GM18505 (cell line): ENCODE results near the gene NME4.

Source experiments
- ATAC-seq: cut with Tn5 transposase; IDR thresholded peaks from one replicate; pipeline ENCODE4 v1.9.1; 2021; ENCODE audit not compliant: unreplicated experiment
- POLR2A ChIP-seq: IDR thresholded peaks from 4 replicates; pipeline ENCODE4 v1.6.1; 2011; ENCODE audit warnings: borderline replicate concordance; ENCODE audit not compliant: insufficient read depth, insufficient read length; ENCODE audit errors: extremely low read depth

NME4 gene

DNA sequence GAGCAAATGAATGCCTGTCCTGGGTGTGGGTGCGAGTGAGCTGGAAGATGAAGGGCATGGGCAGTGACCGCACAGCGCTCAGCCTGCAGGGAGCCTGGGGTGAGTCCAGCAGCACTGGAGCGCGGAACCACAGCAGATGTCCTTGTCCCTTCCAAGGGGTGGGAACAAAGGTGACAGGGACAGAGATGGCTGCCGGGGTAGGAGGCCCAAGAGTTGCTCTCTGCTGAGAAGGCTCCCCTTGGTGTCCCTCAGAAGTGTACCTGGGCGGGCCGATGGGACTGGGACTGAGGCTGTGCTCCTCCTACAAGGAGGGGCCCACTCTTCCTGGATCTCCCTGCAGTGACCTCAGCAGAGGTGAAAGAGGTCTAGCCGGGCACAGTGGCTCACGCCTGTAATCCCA lies 7.6 kb upstream of the NME4 start:
- TF ChIP-seq POLR2A, result no peak
- no peak for ATAC-seq

DNA sequence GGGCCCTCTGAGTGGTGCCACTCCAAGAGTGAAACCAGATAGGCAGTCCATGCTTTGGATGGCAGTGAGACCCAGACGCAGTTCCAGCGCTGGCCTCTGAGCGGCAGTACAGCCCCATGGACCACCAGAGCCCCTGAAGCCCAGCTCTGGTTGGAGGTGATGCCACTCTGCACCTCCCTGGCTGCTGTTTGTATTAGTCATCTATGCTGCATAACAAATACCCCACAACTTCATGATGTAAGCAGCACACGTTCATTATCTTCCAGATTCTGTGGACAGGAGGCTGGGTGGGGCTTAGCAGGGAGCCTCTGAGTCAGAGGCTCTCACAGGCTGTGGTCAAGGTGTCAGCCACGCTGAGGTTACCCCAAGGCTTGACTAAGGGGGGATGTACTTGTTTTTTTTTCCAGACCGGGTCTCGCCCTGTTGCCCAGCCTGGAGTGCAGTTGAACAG lies 5.1 kb upstream of the NME4 start:
- no peak for TF ChIP-seq POLR2A
- no peak for ATAC-seq

DNA sequence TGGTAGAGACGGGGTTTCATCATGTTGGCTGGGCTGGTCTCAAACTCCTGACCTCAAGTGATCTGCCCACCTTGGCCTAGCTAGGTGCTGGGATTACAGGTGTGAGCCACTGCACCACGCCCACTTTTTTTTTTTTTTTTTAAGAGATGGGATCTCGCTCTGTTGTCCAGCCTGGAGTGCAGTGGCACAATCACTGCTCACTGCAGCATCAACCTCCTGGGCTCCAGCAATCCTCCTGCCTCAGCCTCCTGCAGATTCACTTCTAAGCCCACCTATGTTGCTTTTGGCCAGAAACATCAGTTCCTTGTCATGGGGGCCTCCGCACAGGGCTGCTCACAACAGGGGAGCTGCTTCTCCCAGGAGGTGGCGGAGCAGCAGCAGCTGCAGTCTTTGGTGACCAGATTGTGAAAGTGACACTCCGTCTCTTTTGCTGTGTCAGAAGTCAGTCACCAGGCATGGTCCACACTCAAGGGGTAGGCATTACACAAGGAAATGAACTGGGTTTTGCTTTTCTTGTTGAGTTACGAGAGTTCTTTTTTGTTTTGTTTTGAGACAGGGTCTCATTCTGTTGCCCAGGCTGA lies 4.5 kb upstream of the NME4 start:
- ATAC-seq, result no peak
- TF ChIP-seq POLR2A, result no peak

DNA sequence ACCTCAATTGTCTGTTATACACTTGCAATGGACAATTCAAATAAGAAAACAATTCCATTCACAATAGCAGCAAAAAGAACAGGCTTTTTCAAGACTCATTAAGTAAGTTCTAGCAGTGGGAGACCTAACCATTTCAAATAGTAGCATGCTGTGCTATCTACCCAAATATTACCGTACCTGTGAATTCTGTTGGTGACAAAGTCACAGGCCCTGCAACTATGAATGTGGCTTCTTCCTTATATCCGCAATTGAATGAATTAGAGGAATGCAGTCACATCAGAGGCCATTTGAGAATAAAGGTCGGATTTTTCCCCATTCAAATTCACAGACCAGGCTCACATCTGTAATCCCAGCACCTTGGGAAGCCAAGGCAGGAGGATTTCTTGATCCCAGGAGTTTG lies 800 bp upstream of the NME4 start:
- no peak for TF ChIP-seq POLR2A
- ATAC-seq, result no peak

DNA sequence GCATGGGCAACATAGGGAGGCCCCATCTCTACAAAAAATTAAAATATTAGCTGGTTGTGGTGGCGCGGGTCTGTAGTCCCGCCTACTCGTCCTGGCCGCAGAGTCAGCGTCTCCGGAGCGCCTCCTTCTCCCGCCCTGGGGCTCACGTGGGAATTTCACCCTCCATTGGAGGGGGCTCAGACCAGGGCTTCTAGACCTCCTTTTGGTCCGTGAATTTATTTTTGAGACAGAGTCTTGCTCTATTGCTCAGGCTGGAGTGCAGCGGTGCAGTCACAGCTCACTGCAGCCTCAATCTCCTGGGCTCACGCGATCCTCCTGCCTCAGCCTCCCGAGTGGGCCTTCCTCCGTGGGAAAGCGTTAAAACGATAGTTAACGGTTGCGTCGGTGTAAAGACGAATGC lies 394 bp upstream of the NME4 start:
- no peak for TF ChIP-seq POLR2A
- no peak for ATAC-seq

DNA sequence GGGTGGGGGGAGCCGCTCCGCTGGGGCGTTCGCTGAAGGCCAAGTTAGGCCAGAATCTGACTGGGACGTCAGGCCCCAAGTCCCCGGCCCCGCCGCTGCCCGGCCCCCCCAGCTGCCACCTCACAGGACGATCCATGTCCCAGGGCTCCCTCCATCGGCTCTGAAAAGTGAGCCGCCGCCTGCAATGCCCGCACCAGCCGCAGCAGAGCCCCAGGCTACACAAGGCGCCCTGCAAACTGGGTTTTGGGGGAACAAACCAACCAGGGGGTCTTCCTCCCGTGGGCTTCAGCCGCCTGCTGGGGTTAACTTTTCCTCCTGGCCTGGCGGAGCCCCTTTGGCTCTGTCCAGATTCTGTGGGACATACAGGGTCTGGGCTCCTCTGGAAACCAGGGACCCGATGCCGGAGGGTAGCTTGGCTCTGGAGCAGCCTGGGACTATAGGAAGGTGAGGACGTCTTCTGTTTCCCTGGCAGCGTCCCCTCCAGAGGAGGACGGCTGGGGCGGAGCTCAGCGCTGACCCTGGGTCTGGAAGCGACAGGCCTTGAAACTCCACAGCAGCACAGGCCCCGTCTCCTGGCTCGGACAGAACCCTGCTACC lies 835 bp downstream of the NME4 start:
- TF ChIP-seq POLR2A, result no peak
- ATAC-seq, result no peak

DNA sequence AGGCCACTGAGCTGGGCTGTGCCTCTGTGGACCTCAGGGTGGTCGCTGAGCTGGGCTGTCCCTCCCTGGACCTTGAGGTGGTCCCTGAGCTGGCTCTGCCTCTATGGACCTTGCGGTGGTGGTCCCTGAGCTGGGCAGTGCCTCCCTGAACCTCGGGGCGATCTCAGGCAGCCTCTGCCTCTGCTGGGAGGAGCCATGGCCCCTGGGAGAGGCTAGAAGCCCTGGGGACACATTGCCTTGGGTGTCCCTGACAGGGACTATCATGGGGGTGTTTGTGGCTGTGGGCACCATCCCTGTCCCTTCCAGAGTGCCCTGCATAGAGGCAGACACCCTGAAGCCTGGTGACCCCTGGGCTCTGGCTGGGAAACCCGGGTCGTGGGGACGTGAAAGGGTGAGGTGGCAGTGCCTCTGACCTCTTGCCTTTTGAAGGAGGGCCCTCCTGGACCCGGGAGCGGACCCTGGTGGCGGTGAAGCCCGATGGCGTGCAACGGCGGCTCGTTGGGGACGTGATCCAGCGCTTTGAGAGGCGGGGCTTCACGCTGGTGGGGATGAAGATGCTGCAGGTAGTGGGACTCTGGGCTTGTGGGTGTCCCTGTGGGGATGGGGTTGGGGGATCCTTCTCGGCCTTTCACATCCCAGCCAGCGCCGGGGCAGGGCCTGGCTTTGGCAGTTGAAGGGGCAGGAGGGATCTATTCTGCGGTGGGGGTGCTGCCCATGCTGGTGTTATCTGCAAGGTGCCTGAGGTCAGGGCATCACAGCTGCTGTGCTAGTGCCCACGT lies 1.8 kb downstream of the NME4 start:
- no peak for ATAC-seq
- no peak for TF ChIP-seq POLR2A

DNA sequence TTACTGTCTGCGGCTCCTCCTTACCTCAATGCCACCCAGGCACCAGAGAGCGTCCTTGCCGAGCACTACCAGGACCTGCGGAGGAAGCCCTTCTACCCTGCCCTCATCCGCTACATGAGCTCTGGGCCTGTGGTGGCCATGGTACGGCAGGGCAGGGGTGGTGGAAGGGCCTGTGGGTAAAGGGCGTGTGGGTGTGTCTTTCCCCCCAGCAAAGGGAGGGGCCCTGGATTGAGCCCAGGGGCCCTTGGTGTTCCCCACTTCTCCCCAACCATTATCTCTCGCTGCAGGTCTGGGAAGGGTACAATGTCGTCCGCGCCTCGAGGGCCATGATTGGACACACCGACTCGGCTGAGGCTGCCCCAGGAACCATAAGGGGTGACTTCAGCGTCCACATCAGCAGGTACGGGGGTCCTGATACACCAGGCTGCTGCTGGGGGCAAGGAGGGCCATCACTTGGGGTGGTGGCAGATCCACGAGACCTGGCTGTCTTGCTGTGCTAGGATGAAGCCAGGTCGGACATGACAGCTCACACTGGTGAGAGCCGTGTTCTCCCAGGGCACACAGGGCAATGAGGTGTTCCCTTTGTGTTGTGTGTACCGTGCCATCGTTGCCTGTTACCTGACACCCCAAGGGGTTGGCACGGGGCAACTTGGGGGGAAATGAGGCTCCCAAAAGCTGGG lies 2.5 kb downstream of the NME4 start:
- no peak for TF ChIP-seq POLR2A
- no peak for ATAC-seq

DNA sequence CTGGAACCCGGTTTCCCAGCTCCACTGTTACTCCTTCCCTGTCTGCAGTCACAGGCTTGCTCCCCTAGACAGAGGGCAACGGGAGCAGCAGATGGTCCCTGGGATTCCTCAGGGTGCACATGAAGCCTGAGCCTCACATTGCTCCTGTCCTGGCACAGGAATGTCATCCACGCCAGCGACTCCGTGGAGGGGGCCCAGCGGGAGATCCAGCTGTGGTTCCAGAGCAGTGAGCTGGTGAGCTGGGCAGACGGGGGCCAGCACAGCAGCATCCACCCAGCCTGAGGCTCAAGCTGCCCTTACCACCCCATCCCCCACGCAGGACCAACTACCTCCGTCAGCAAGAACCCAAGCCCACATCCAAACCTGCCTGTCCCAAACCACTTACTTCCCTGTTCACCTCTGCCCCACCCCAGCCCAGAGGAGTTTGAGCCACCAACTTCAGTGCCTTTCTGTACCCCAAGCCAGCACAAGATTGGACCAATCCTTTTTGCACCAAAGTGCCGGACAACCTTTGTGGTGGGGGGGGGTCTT lies 3.1 kb downstream of the NME4 start:
- TF ChIP-seq POLR2A, result no peak
- no peak for ATAC-seq

DNA sequence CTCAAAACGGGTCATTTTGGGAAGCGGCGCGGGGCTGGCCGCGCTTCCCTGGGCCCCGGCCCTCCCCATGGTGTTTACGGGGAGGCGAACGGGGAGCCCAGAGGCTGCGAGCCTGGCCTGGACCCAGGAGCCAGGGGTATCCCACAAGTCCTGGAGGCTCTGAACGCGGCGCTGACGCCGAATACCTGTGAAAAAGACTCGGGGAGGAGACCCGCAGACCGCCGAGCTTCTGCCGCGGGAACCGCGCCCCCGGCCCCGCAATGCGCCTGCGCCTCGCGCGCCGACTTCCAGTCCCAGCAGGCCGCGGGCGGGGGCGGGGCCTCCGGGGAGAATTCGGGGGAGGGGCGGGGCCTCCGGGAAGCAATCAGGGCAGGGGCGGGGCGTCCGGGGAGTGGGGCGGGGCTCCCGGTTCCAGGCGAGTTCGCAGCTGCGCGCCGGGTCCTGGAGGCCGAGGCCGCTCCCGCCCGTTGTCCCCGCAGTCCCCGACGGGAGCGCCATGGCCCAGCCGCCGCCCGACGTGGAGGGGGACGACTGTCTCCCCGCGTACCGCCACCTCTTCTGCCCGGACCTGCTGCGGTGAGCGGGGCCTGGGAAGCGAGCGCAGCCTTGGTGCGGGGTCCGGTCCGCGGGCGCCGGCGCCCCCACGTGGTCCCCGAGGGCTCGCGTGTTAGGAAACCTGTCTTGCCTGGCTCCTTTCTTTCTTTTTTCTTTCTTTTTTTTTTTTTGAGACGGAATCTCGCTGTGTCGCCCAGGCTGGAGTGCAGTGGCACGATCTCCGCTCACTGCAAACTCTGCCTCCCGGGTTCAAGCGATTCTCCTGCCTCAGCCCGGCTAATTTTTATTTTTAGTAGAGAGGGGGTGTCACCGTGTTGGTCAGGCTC lies 4.7 kb downstream of the NME4 start, which contains the start of gene DECR2:
DECR2 (plus strand) TSS at position 418 of the 881 bp plus-strand sequence; CDS start at position 497, 79 bp downstream.
- TF ChIP-seq POLR2A, result peak; percentile 71
- ATAC-seq, result peak; percentile 60

DNA sequence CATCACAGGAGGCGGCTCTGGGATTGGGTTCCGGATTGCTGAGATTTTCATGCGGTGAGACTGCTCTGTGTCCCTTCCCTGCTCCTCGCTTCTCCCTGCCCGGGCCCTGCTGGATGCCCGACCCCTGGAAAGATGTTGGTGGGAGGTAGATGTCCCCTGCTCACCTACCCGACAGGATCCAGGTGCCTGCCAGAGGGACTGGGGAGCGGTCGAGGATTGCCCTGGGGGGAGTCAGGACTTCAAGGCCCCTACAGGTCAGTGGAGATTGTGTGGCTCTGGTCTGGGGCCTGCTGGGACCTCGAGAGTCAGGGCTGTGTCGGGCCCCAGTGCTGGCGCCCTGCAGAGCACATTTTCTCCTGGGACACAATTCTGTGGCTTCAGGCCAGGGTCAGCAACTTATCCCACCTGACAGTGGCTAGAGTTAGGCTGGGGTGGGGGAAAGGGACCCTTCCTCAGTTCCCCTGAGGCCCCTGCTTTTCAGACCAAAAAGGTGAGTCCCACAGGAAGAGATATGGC lies 8.0 kb downstream of the NME4 start:
- ATAC-seq, result no peak
- no peak for TF ChIP-seq POLR2A
